Right renal pelvis (tissue), 4 donors: ENCODE data around the gene ARRDC4. TPM values are rescaled to one million over a fixed set of nuclear protein-coding genes. Genes with fewer than 3 reads are reported as not detected.

ENCODE experiments used
- DNase-seq, 4 donors: peaks; one replicate each; pipeline ENCODE4 v3.0.0-alpha.2; 2013; ENCODE audit warnings: low read depth in 4 of 4, low spot score in 3 of 4, missing footprints in 1 of 4
- polyA plus RNA-seq, 4 donors: library from polyadenylated mRNA; unstranded; fragments of 120-200 nt; gene quantifications; one replicate each; pipeline ENCODE4 v1.2.1, GENCODE V29; 2013; ENCODE audit not compliant: insufficient read length in 4 of 4

The ARRDC4 gene
- 10 to 100 TPM; 25.5 to 38.9 (median 35.1) TPM for polyA plus RNA-seq

- DNase-seq = peak; percentile 98 to 100 (median 99)
Observed at GRCh38 chr15:97960364-97961066, at the start of gene ARRDC4. ARRDC4 (plus strand) TSS chr15:97960703; CDS start chr15:97960862, 159 bp downstream.

- no peak for DNase-seq
Observed at GRCh38 chr15:97914711-97915110, 45.8 kb upstream of the ARRDC4 start.

- DNase-seq = no peak
Observed at GRCh38 chr15:97915261-97915660, 45.2 kb upstream of the ARRDC4 start.

- no peak for DNase-seq
Observed at GRCh38 chr15:97921296-97921865, 39.1 kb upstream of the ARRDC4 start.

- no peak for DNase-seq
Observed at GRCh38 chr15:97929456-97930229, 30.9 kb upstream of the ARRDC4 start.

GRCh38 chr15:97930230-97930629 lies 30.3 kb upstream of the ARRDC4 start:
- no peak for DNase-seq

- no peak for DNase-seq
Observed at GRCh38 chr15:97931314-97931713, 29.2 kb upstream of the ARRDC4 start.

GRCh38 chr15:97933589-97933988 lies 26.9 kb upstream of the ARRDC4 start:
- no peak for DNase-seq

- DNase-seq = no peak
Observed at GRCh38 chr15:97940993-97941392, 19.5 kb upstream of the ARRDC4 start.

- DNase-seq = no peak
Observed at GRCh38 chr15:97941572-97941971, 18.9 kb upstream of the ARRDC4 start.

GRCh38 chr15:97944724-97945123 lies 15.8 kb upstream of the ARRDC4 start:
- no peak for DNase-seq

GRCh38 chr15:97947465-97948260 lies 12.8 kb upstream of the ARRDC4 start:
- DNase-seq = no peak

GRCh38 chr15:97953254-97953653 lies 7.2 kb upstream of the ARRDC4 start:
- DNase-seq = no peak

GRCh38 chr15:97953748-97954147 lies 6.8 kb upstream of the ARRDC4 start:
- no peak for DNase-seq

- DNase-seq = no peak
Observed at GRCh38 chr15:97955035-97955434, 5.5 kb upstream of the ARRDC4 start.

- DNase-seq = no peak
Observed at GRCh38 chr15:97955529-97955928, 5.0 kb upstream of the ARRDC4 start.

GRCh38 chr15:97959724-97960363 lies 659 bp upstream of the ARRDC4 start:
- DNase-seq = peak in 1 of 4 donors; percentile 8

GRCh38 chr15:97961067-97961954 lies 808 bp downstream of the ARRDC4 start:
- DNase-seq = peak in 1 of 4 donors; percentile 12

- no peak for DNase-seq
Observed at GRCh38 chr15:97962263-97962662, 1.8 kb downstream of the ARRDC4 start.
